ENCODE results near the gene GAMT. TPM values are rescaled to one million over a fixed set of nuclear protein-coding genes. Genes with fewer than 3 reads are reported as not detected.

The GAMT gene
- total and polyA plus RNA-seq, 2 of the 13 experiments (the other 11 are each of a cell fraction or from before 2014, with no cell fraction given) = 115 to 124 TPM

GRCh38 chr19:1438035-1438932, 36.9 kb upstream of the GAMT start, which contains the start of gene RPS15:
Gene RPS15, plus strand, starts transcription at chr19:1438396. Its CDS starts 30 bp downstream, at chr19:1438426.
- Histone ChIP-seq H3K4me2 (ENCODE audit: low read depth, low read length) (peak within 1 kb of the TSS; percentile 99), H3K4me1 (ENCODE audit: insufficient read depth, low read length) (peaks cover 30% of the 10 kb centered on the region), H2AFZ (ENCODE audit: low read length) (no peak within 1 kb of the TSS), H3K4me3 (replicated peaks in 1 of 3; ENCODE audit: insufficient read depth in 1 of 3, low read depth in 2 of 3, low read length in 3 of 3) (peak within 1 kb of the TSS; percentile 86 to 89 (median 87)), H4K20me1 (ENCODE audit: insufficient read depth, low read length) (peaks cover 36% of the 10 kb centered on the region), H3K9ac (ENCODE audit: insufficient read depth, low read depth, low read length) (peak within 1 kb of the TSS; percentile 99), H3K36me3 (replicated peaks in 1 of 2; ENCODE audit: control insufficient read depth in 1 of 2, insufficient read depth in 2 of 2, low read length in 2 of 2) (peaks cover 17 to 46% of the 10 kb centered on the region in 2 experiments), H3K27me3 (ENCODE audit: control insufficient read depth in 1 of 2, insufficient read depth in 2 of 2, low read length in 2 of 2) (no peaks in the 10 kb centered on the region), H3K27ac (ENCODE audit: extremely low read length, insufficient read depth, low read length) (peak within 1 kb of the TSS; percentile 82), H3K9me3 (ENCODE audit: low read length) (no peaks in the 10 kb centered on the region), H3K79me2 (ENCODE audit: insufficient read depth, low read length) (peaks cover 31% of the 10 kb centered on the region)
- 3% methylated on average over 18 of the region's 100 CpGs for WGBS (ENCODE audit: low lambda C conversion rate)
- DNase-seq (ENCODE audit: low spot score) (peak; percentile 91), FAIRE-seq (peak; percentile 71), ATAC-seq (peak; percentile 86)
- TSS peak; percentile 79 for BruUV-seq (replicated peaks)
- CTCF ChIA-PET (ENCODE audit: low intra/inter-chr PET ratio, low total read pairs) = interaction anchor here (1.2 kb wide), 1 partner anchor 75 kb away, joined by 4 read pairs; the partner anchor contains the start of gene ADAMTSL5
- in situ Hi-C loops (cut with HindIII; ENCODE audit: extremely low pct_ligation_motif_present, low pct_unique_long_range_greater_than_20kb) (no loop called here), intact Hi-C loops (cut with micrococcal nuclease; ENCODE audit: unreplicated experiment) (no loop called here)
- POLR2A ChIA-PET = interaction anchor here (0.7 to 2.3 kb wide), 4 partner anchors 14 to 169 kb away, joined by 3 to 10 read pairs (median 4); partner anchors contain the start of gene CIRBP
- TF ChIP-seq ZFP37 (CRISPR knock-in tag; IDR thresholded peaks at IDR 0.05; ENCODE audit: borderline replicate concordance) (peak; percentile 94; the same call in 1 of the 2 replicates), ZNF318 (CRISPR knock-in tag; IDR thresholded peaks at IDR 0.05) (peak; percentile 68; the same call in 1 of the 2 replicates), ZNF256 (CRISPR knock-in tag; conservative IDR thresholded peaks at IDR 0.05) (peak; percentile 88; the same call in 1 of the 2 replicates), ESRRA (CRISPR knock-in tag; IDR thresholded peaks at IDR 0.05; ENCODE audit: low read depth) (peak; percentile 77; the same call in 1 of the 2 replicates), ZNF547 (CRISPR knock-in tag; IDR thresholded peaks at IDR 0.05) (peak; percentile 98), ZNF776 (CRISPR knock-in tag; IDR thresholded peaks at IDR 0.05) (peak; percentile 84; the same call in 1 of the 2 replicates), SMYD3 (CRISPR knock-in tag; IDR thresholded peaks at IDR 0.05) (peak; percentile 85), DR1 (CRISPR knock-in tag; IDR thresholded peaks at IDR 0.05) (peak; percentile 99), TP53 (CRISPR knock-in tag; conservative IDR thresholded peaks at IDR 0.05) (peak; percentile 91; the same call in 1 of the 2 replicates), SIX4 (CRISPR knock-in tag; IDR thresholded peaks at IDR 0.05) (0 out of 2 replicates have a peak, but pooled peaks have one; percentile 61), PHF21A (CRISPR knock-in tag; IDR thresholded peaks at IDR 0.05) (peak; percentile 85; the same call in 1 of the 2 replicates), ZNF296 (CRISPR knock-in tag; conservative IDR thresholded peaks at IDR 0.05) (peak; percentile 77; the same call in 1 of the 2 replicates), ZNF383 (CRISPR knock-in tag; IDR thresholded peaks at IDR 0.05; ENCODE audit: borderline replicate concordance) (0 out of 2 replicates have a peak, but pooled peaks have one; percentile 83), DBP (CRISPR knock-in tag; IDR thresholded peaks at IDR 0.05; ENCODE audit: not compliant biosample characterization) (peak; percentile 92)

All from HepG2 (cell line).